Neural cell (in vitro differentiated cells): ENCODE measurements around the gene DHTKD1. TPM values are rescaled to one million over a fixed set of nuclear protein-coding genes. Genes with fewer than 3 reads are reported as not detected.

Source experiments
- H2AFZ ChIP-seq: fragments of 200-600, 300-800 bp; sonication (generic), shearing (Covaris generic); 2 replicates; pipeline ENCODE4 v1.6.0; 2014; ENCODE audit warnings: low read depth, mild to moderate bottlenecking, antibody characterized with exemption, low read length, moderate library complexity
- H3F3A ChIP-seq: fragments of 200-600 bp; shearing (Covaris generic); 2 replicates; pipeline ENCODE4 v1.6.1; 2016; ENCODE audit warnings: mild to moderate bottlenecking, moderate library complexity, mixed read lengths, antibody characterized with exemption, low read length; ENCODE audit not compliant: insufficient read depth, poor library complexity, severe bottlenecking
- H3K27ac ChIP-seq: fragments of 200-600, 300-800 bp; sonication (generic), shearing (Covaris generic); 2 replicates; pipeline ENCODE4 v1.5.1; 2014; ENCODE audit warnings: mild to moderate bottlenecking, low read length, moderate library complexity
- H3K27me3 ChIP-seq: fragments of 300-800, 200-600 bp; sonication (generic), shearing (Covaris generic); 2 replicates; pipeline ENCODE4 v1.6.0; 2014; ENCODE audit warnings: mild to moderate bottlenecking, low read depth, low read length, moderate library complexity; ENCODE audit not compliant: insufficient read depth
- H3K36me3 ChIP-seq: fragments of 300-800, 200-600 bp; sonication (generic), shearing (Covaris generic); 2 replicates; pipeline ENCODE4 v1.5.1; 2014; ENCODE audit warnings: mild to moderate bottlenecking, antibody characterized with exemption, low read length, moderate library complexity; ENCODE audit not compliant: insufficient read depth
- H3K4me2 ChIP-seq: fragments of 300-800, 200-600 bp; sonication (generic), shearing (Covaris generic); 2 replicates; pipeline ENCODE4 v1.6.0; 2014; ENCODE audit warnings: mild to moderate bottlenecking, low read length
- H3K4me3 ChIP-seq: fragments of 300-800, 200-600 bp; sonication (generic), shearing (Covaris generic); 2 replicates; pipeline ENCODE4 v1.5.1; 2014; ENCODE audit warnings: mild to moderate bottlenecking, low read length, moderate library complexity
- H3K79me2 ChIP-seq: fragments of 200-600 bp; shearing (Covaris generic); replicated peaks from 2 replicates; pipeline ENCODE4 v1.6.0; 2014; ENCODE audit warnings: mild to moderate bottlenecking, low read length, moderate library complexity; ENCODE audit not compliant: insufficient read depth
- H3K9ac ChIP-seq: fragments of 300-800, 200-600 bp; sonication (generic), shearing (Covaris generic); 2 replicates; pipeline ENCODE4 v1.6.1; 2016; ENCODE audit warnings: mild to moderate bottlenecking, low read length, mixed read lengths
- H3K9me2 ChIP-seq: fragments of 200-600 bp; shearing (Covaris generic); 2 replicates; pipeline ENCODE4 v1.6.1; 2016; ENCODE audit warnings: mild to moderate bottlenecking, low read length, mixed read lengths; ENCODE audit not compliant: insufficient read depth
- H3K9me3 ChIP-seq: fragments of 200-600, 300-800 bp; sonication (generic), shearing (Covaris generic); 2 replicates; pipeline ENCODE4 v1.6.1; 2016; ENCODE audit warnings: mild to moderate bottlenecking, mixed run types, low read length, moderate library complexity, mixed read lengths
- H4K20me1 ChIP-seq: fragments of 200-600 bp; shearing (Covaris generic); 2 replicates; pipeline ENCODE4 v1.6.1; 2016; ENCODE audit warnings: mild to moderate bottlenecking, mixed run types; ENCODE audit not compliant: insufficient read depth
- EP300 ChIP-seq: fragments of 450-650 bp; conservative IDR thresholded peaks from 2 replicates; pipeline ENCODE4 v1.6.1; 2014; ENCODE audit warnings: antibody characterized with exemption, mild to moderate bottlenecking, moderate library complexity; ENCODE audit not compliant: poor library complexity, severe bottlenecking
- EZH2 ChIP-seq: fragments of 200-600, 300-800 bp; shearing (Covaris generic), sonication (generic); IDR thresholded peaks from 2 replicates; pipeline ENCODE4 v1.6.1; 2014; ENCODE audit warnings: antibody characterized with exemption, low read length, borderline replicate concordance, mild to moderate bottlenecking; ENCODE audit not compliant: insufficient read depth, poor library complexity, severe bottlenecking
- MXI1 ChIP-seq: fragments of 450-650 bp; conservative IDR thresholded peaks from 2 replicates; pipeline ENCODE4 v1.6.1; 2014; ENCODE audit warnings: antibody characterized with exemption, mild to moderate bottlenecking; ENCODE audit not compliant: poor library complexity, severe bottlenecking
- POLR2AphosphoS5 ChIP-seq: IDR thresholded peaks from 2 replicates; pipeline ENCODE4 v1.6.1; 2012
- RAD21 ChIP-seq: fragments of 450-650 bp; conservative IDR thresholded peaks from 2 replicates; pipeline ENCODE4 v1.6.1; 2014; ENCODE audit warnings: antibody characterized with exemption, mild to moderate bottlenecking, moderate library complexity
- SMC3 ChIP-seq: fragments of 450-650 bp; conservative IDR thresholded peaks from 2 replicates; pipeline ENCODE4 v1.6.1; 2014; ENCODE audit warnings: antibody characterized with exemption, mild to moderate bottlenecking, moderate library complexity; ENCODE audit not compliant: poor library complexity
- TAF1 ChIP-seq: IDR thresholded peaks from 2 replicates; pipeline ENCODE4 v1.6.1; 2012; ENCODE audit warnings: low read depth
- polyA plus RNA-seq: library from polyadenylated mRNA; depleted of rRNA; stranded (reverse); fragments of >200 nt; gene quantifications from 2 replicates; pipeline ENCODE4 v1.2.3, GENCODE V29; 2014
- TF ChIP-seq, protein P1 (sequence below): fragments of 450-650 bp; IDR thresholded peaks from 2 replicates; pipeline ENCODE4 v1.5.1; 2014; ENCODE audit warnings: antibody characterized with exemption, mild to moderate bottlenecking, moderate library complexity; ENCODE audit not compliant: poor library complexity, severe bottlenecking
- TF ChIP-seq, protein P2 (sequence below): IDR thresholded peaks from 2 replicates; pipeline ENCODE4 v1.6.1; 2012; ENCODE audit warnings: borderline replicate concordance

The DHTKD1 gene
- polyA plus RNA-seq, 1 donor from 2014 or later: 24.0 TPM

DNA sequence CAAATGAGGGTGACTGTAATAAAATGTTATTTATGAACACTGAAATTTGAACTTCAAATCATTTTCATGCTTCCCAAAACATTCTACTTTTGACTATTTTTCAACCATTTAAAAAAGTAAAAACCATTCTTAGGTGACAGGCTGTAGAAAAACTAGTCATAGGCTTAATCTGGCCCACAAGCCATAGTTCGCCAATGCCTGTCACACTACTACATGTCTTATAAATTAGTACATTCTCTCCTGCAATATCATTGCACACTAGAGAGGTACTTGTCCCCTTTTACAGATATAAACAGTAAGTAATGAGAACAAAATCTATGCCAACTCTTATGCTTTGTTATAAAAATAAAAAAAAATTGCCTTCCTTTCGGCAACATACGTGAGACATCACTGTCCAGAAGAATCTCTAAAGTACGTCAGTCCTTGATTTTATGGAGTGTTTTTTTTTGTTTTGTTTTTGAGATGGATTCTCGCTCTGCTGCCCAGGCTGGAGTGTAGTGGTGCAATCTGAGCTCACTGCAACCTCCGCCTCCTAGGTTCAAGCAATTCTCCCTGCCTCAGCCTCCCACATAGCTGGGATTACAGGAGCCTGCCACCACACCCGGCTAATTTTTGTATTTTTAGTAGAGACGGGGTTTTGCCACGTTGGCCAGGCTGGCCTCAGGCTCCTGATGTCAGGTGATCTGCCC, 49.3 kb upstream of the DHTKD1 start:
- no peaks in the 10 kb centered on the region for H4K20me1 ChIP-seq

DNA sequence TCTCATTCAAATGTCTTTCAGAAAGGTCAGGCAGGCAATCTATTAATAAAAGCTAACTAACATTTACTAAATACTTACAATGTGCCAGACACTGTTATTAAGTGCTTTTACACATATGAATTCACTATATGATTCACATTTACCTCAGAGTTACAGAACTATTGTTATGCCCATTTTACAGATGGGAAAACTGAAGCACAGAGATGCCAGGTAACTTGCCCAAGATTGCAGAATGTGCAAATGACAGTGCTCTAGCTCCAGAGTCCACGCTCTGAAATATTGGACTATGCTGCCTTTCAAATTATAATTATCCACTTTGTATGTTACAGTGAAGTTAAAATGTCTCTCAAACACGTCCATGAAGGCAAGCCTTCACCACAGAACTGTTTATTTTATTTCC, 48.2 kb upstream of the DHTKD1 start:
- Histone ChIP-seq H3K4me3 (no peak overlapping the region), H3K27me3 (no peaks in the 10 kb centered on the region), H4K20me1 (no peaks in the 10 kb centered on the region), H3K27ac (no peak overlapping the region), H3K9me3 (no peaks in the 10 kb centered on the region), H3K9ac (no peak overlapping the region), H3K9me2 (no peaks in the 10 kb centered on the region), H3K4me2 (no peak overlapping the region), H3K79me2 (peaks cover 3% of the 10 kb centered on the region), H2AFZ (no peak overlapping the region), H3K36me3 (no peaks in the 10 kb centered on the region), H3F3A (no peaks in the 10 kb centered on the region)
- TF ChIP-seq EP300 (no peak), RAD21 (no peak), EZH2 (no peak), TAF1 (no peak), MXI1 (no peak), SMC3 (no peak), POLR2AphosphoS5 (no peak)
- TF ChIP-seq, protein P1, sequence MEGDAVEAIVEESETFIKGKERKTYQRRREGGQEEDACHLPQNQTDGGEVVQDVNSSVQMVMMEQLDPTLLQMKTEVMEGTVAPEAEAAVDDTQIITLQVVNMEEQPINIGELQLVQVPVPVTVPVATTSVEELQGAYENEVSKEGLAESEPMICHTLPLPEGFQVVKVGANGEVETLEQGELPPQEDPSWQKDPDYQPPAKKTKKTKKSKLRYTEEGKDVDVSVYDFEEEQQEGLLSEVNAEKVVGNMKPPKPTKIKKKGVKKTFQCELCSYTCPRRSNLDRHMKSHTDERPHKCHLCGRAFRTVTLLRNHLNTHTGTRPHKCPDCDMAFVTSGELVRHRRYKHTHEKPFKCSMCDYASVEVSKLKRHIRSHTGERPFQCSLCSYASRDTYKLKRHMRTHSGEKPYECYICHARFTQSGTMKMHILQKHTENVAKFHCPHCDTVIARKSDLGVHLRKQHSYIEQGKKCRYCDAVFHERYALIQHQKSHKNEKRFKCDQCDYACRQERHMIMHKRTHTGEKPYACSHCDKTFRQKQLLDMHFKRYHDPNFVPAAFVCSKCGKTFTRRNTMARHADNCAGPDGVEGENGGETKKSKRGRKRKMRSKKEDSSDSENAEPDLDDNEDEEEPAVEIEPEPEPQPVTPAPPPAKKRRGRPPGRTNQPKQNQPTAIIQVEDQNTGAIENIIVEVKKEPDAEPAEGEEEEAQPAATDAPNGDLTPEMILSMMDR: no peak
- TF ChIP-seq, protein P2, sequence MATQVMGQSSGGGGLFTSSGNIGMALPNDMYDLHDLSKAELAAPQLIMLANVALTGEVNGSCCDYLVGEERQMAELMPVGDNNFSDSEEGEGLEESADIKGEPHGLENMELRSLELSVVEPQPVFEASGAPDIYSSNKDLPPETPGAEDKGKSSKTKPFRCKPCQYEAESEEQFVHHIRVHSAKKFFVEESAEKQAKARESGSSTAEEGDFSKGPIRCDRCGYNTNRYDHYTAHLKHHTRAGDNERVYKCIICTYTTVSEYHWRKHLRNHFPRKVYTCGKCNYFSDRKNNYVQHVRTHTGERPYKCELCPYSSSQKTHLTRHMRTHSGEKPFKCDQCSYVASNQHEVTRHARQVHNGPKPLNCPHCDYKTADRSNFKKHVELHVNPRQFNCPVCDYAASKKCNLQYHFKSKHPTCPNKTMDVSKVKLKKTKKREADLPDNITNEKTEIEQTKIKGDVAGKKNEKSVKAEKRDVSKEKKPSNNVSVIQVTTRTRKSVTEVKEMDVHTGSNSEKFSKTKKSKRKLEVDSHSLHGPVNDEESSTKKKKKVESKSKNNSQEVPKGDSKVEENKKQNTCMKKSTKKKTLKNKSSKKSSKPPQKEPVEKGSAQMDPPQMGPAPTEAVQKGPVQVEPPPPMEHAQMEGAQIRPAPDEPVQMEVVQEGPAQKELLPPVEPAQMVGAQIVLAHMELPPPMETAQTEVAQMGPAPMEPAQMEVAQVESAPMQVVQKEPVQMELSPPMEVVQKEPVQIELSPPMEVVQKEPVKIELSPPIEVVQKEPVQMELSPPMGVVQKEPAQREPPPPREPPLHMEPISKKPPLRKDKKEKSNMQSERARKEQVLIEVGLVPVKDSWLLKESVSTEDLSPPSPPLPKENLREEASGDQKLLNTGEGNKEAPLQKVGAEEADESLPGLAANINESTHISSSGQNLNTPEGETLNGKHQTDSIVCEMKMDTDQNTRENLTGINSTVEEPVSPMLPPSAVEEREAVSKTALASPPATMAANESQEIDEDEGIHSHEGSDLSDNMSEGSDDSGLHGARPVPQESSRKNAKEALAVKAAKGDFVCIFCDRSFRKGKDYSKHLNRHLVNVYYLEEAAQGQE: no peak

More for the DNA sequence above, 49.3 kb upstream of the DHTKD1 start:
- TF ChIP-seq EZH2 (no peak), SMC3 (no peak), TAF1 (no peak), POLR2AphosphoS5 (no peak), RAD21 (no peak), EP300 (no peak), MXI1 (no peak)
- TF ChIP-seq, protein P1: no peak
- TF ChIP-seq, protein P2: no peak
- no peak overlapping the region for H2AFZ ChIP-seq
- H3K27me3 ChIP-seq: no peaks in the 10 kb centered on the region
- no peak overlapping the region for H3K4me3 ChIP-seq
- H3F3A ChIP-seq: no peaks in the 10 kb centered on the region
- H3K36me3 ChIP-seq: no peaks in the 10 kb centered on the region
- H3K4me2 ChIP-seq: no peak overlapping the region
- no peaks in the 10 kb centered on the region for H3K9me3 ChIP-seq
- H3K27ac ChIP-seq: no peak overlapping the region
- no peak overlapping the region for H3K9ac ChIP-seq
- peaks cover 3% of the 10 kb centered on the region for H3K79me2 ChIP-seq
- no peaks in the 10 kb centered on the region for H3K9me2 ChIP-seq
